K562 (cell line): Measurements from ENCODE around the gene MLLT6. TPM values are rescaled to one million over a fixed set of nuclear protein-coding genes. Genes with fewer than 3 reads are reported as not detected.

Source experiments
- ATAC-seq: fragments of 200-7000 bp; cut with Tn5 transposase; 3 replicates; pipeline ENCODE4 v1.9.1; 2020; ENCODE audit warnings: moderate library complexity
- BruUV-seq: library from RNA; stranded (reverse); fragments of 400-500 nt; replicated peaks from 2 replicates; lab custom pipeline; 2021; lab: Mats Ljungman, UMichigan
- CTCF ChIA-PET: fragments of 300-600 bp; formaldehyde crosslinking; extraction: SDS; loops from one replicate; lab custom pipeline; 2021; ENCODE audit warnings: low intra/inter-chr PET ratio; lab: Yijun Ruan, JAX
- POLR2A ChIA-PET: fragments of 300-600, 350-650 bp; sonication (Branson Sonifier 250); formaldehyde crosslinking; extraction: SDS; loops from one replicate; lab custom pipeline; 2021; ENCODE audit warnings: antibody characterized with exemption, inconsistent platforms; lab: Yijun Ruan, JAX
- DNase-seq, 4 experiments: peaks; one replicate each; pipeline versions ENCODE4 v3.0.0 to v3.0.0-alpha.2; 2011 to 2018; ENCODE audit warnings: low spot score in 3 of 4, mixed read lengths in 3 of 4; ENCODE audit errors: extremely low read depth in 1 of 4
- FAIRE-seq: peaks from 2 replicates; lab custom pipeline; 2011; peaks lifted over from hg19 to GRCh38; lab: Jason Lieb, UNC
- H2AFZ ChIP-seq: 2 replicates; pipeline ENCODE4 v1.6.0; 2011; ENCODE audit warnings: low read depth, low read length, control low read depth, inconsistent platforms
- H3K27ac ChIP-seq: fragments of 200-600 bp; 3 replicates; pipeline ENCODE4 v1.8.0; 2011; ENCODE audit warnings: low read depth, mild to moderate bottlenecking, control low read depth, inconsistent platforms, low read length, moderate library complexity, mixed read lengths; ENCODE audit errors: extremely low read depth
- H3K27me3 ChIP-seq, 2 experiments: fragments of 300-600 bp in 1 of 2; 2 replicates in 1 of 2; 3 replicates in 1 of 2; pipeline versions ENCODE4 v1.6.0 to v1.8.0; 2011; ENCODE audit warnings: inconsistent platforms in 2 of 2, low read length in 2 of 2, mild to moderate bottlenecking in 1 of 2, mixed read lengths in 1 of 2, moderate library complexity in 1 of 2; ENCODE audit not compliant: control insufficient read depth in 2 of 2, insufficient read depth in 2 of 2
- H3K36me3 ChIP-seq: fragments of 300-600 bp; 3 replicates; pipeline ENCODE4 v1.8.0; 2011; ENCODE audit warnings: mild to moderate bottlenecking, low read length, inconsistent platforms; ENCODE audit not compliant: control insufficient read depth, insufficient read depth
- H3K4me1 ChIP-seq, 2 experiments: fragments of 200-600 bp in 1 of 2; replicated peaks in 1 of 2; 2 replicates in 1 of 2; 3 replicates in 1 of 2; pipeline versions ENCODE4 v1.5.1 to v1.8.0; 2011; ENCODE audit warnings: inconsistent platforms in 2 of 2, low read length in 2 of 2, mild to moderate bottlenecking in 1 of 2, mixed read lengths in 1 of 2, moderate library complexity in 1 of 2; ENCODE audit not compliant: control insufficient read depth in 2 of 2, insufficient read depth in 2 of 2
- H3K4me2 ChIP-seq: 2 replicates; pipeline ENCODE4 v1.6.1; 2011; ENCODE audit warnings: low read length, control low read depth, inconsistent platforms, mixed read lengths; ENCODE audit not compliant: insufficient read depth
- H3K4me3 ChIP-seq: fragments of 200-600 bp; sonication (generic), shearing (Covaris generic); 2 replicates; pipeline ENCODE4 v1.5.1; 2016; ENCODE audit warnings: control low read depth, inconsistent platforms
- H3K79me2 ChIP-seq: fragments of 200-600 bp; 3 replicates; pipeline ENCODE4 v1.8.0; 2011; ENCODE audit warnings: low read length, inconsistent platforms; ENCODE audit not compliant: control insufficient read depth, insufficient read depth
- H3K9ac ChIP-seq, 2 experiments: 2 replicates each; pipeline versions ENCODE4 v1.6.0 to v1.6.1; 2011; ENCODE audit warnings: low read depth in 2 of 2, low read length in 2 of 2, control low read depth in 1 of 2, inconsistent platforms in 1 of 2, mild to moderate bottlenecking in 1 of 2, mixed read lengths in 1 of 2; ENCODE audit not compliant: insufficient read depth in 1 of 2
- H3K9me1 ChIP-seq: one replicate; pipeline ENCODE4 v1.6.0; 2011; ENCODE audit warnings: inconsistent platforms, mild to moderate bottlenecking, low read length, moderate library complexity; ENCODE audit not compliant: control insufficient read depth, insufficient read depth
- H3K9me3 ChIP-seq: replicated peaks from 2 replicates; pipeline ENCODE4 v1.5.1; 2011; ENCODE audit warnings: low read depth, low read length, inconsistent platforms; ENCODE audit not compliant: control insufficient read depth, insufficient read depth
- H4K20me1 ChIP-seq: replicated peaks from 2 replicates; pipeline ENCODE4 v1.6.1; 2011; ENCODE audit warnings: low read length, inconsistent platforms, mixed read lengths; ENCODE audit not compliant: control insufficient read depth, insufficient read depth
- HDAC1 ChIP-seq, 2 experiments: fragments of 450-650 bp; IDR thresholded peaks; 2 replicates each; pipeline ENCODE4 v1.6.1; 2016 to 2017; ENCODE audit warnings: inconsistent platforms in 1 of 2, mild to moderate bottlenecking in 1 of 2, moderate library complexity in 1 of 2
- MECOM ChIP-seq: fragments of 250-450 bp; sonication (Bioruptor Pico); IDR thresholded peaks from 2 replicates; pipeline ENCODE4 v1.8.0; 2022; ENCODE audit warnings: inconsistent platforms
- MED1 ChIP-seq: sonication (generic); formaldehyde crosslinking; IDR thresholded peaks from 2 replicates; pipeline ENCODE4 v1.8.1; 2023; ENCODE audit warnings: missing genetic modification reagents, borderline replicate concordance
- NCOA2 ChIP-seq, 2 experiments: fragments of 450-650 bp; IDR thresholded peaks; 2 replicates each; pipeline ENCODE4 v1.6.1; 2018; ENCODE audit warnings: mild to moderate bottlenecking in 2 of 2, moderate library complexity in 1 of 2; ENCODE audit not compliant: partially characterized antibody in 2 of 2
- NR1H2 ChIP-seq: sonication (generic); formaldehyde crosslinking; IDR thresholded peaks from 2 replicates; pipeline ENCODE4 v1.4.0; 2020; ENCODE audit warnings: mild to moderate bottlenecking, missing genetic modification reagents
- POLR2A ChIP-seq: fragments of 450-650 bp; conservative IDR thresholded peaks from 2 replicates; pipeline ENCODE4 v1.6.1; 2016
- SIN3B ChIP-seq: fragments of 450-650 bp; IDR thresholded peaks from 2 replicates; pipeline ENCODE4 v1.6.1; 2017; ENCODE audit warnings: low read depth, mild to moderate bottlenecking, moderate library complexity
- SMAD3 ChIP-seq: fragments of 450-650 bp; formaldehyde crosslinking; conservative IDR thresholded peaks from 2 replicates; pipeline ENCODE4 v1.4.0; 2020; ENCODE audit warnings: mild to moderate bottlenecking
- TFAP4 ChIP-seq: sonication (generic); formaldehyde crosslinking; IDR thresholded peaks from 2 replicates; pipeline ENCODE4 v1.8.0; 2022; ENCODE audit warnings: missing genetic modification reagents, mild to moderate bottlenecking, moderate library complexity, borderline replicate concordance
- TRIM28 ChIP-seq: fragments of 450-650 bp; IDR thresholded peaks from 2 replicates; pipeline ENCODE4 v1.6.1; 2017
- WHSC1 ChIP-seq: IDR thresholded peaks from one replicate; pipeline ENCODE4 v1.6.1; 2012; ENCODE audit warnings: low read length, control low read depth, inconsistent platforms
- ZBTB7A ChIP-seq: IDR thresholded peaks from 2 replicates; pipeline ENCODE4 v1.6.1; 2011; ENCODE audit warnings: low read depth, mild to moderate bottlenecking, low read length, moderate library complexity, borderline replicate concordance; ENCODE audit not compliant: control insufficient read depth
- ZKSCAN8 ChIP-seq: fragments of 200-800 bp; sonication (Bioruptor generic); IDR thresholded peaks from 2 replicates; pipeline ENCODE4 v1.6.1; 2016; ENCODE audit warnings: missing genetic modification characterization, missing compliant biosample characterization
- WGBS: fragments of 100-300 bp; shearing (Covaris generic); methylation state at CpG from one replicate; pipeline ENCODE4 v1.1.6; 2016; ENCODE audit warnings: low coverage, mixed read lengths; ENCODE audit not compliant: insufficient coverage; ENCODE audit errors: missing lambda C conversion rate; 5-methylcytosine and 5-hydroxymethylcytosine counted together
- in situ Hi-C: fragments of 300-500 bp; cut with MboI; formaldehyde crosslinking; loops from 4 replicates; pipeline ENCODE4 v1.15.0; 2018; ENCODE audit warnings: inconsistent platforms, mixed read lengths
- intact Hi-C: fragments of 100-400 bp; cut with micrococcal nuclease; formaldehyde crosslinking; loops from 2 replicates; pipeline ENCODE4 v1.14.2; 2022
- polyA plus RNA-seq, 8 experiments: library from polyadenylated mRNA; depleted of rRNA in 4 of 8; stranded (reverse) in 5 of 8; unstranded in 3 of 8; fragments of >200 nt; fragmentation: Nextera tagmentation in 2 of 8; fragmentation: Illumina TruSeq in 1 of 8; extraction: Ambion mirVana in 2 of 8; extraction: Trizol in 1 of 8; gene quantifications; 2 replicates each; pipeline versions ENCODE4 v1.2.1 to v1.2.3, GENCODE V29; 2011 to 2014; ENCODE audit warnings: inconsistent platforms in 1 of 8, missing spikeins in 1 of 8
- total RNA-seq, 7 experiments: library from RNA; depleted of rRNA in 6 of 7; stranded (reverse); fragments of >200 nt in 6 of 7; fragmentation: Illumina TruSeq in 2 of 7; extraction: Trizol in 2 of 7; gene quantifications; 2 replicates each; pipeline versions ENCODE4 v1.2.1 to v1.2.3, GENCODE V29; 2011 to 2021; ENCODE audit warnings: low replicate concordance in 1 of 7
- TF ChIP-seq, protein P1 (sequence below): fragments of 450-650 bp; formaldehyde crosslinking; IDR thresholded peaks from 2 replicates; pipeline ENCODE4 v1.4.0; 2020; ENCODE audit warnings: mild to moderate bottlenecking, moderate library complexity
- TF ChIP-seq, protein P2 (sequence below), 2 experiments: fragments of 450-650 bp in 1 of 2; sonication (generic) in 1 of 2; formaldehyde crosslinking; conservative IDR thresholded peaks; 2 replicates each; pipeline versions ENCODE4 v1.4.0 to v1.8.1; 2020 to 2022; ENCODE audit warnings: mild to moderate bottlenecking in 1 of 2, missing genetic modification reagents in 1 of 2
- TF ChIP-seq, protein P3 (sequence below), 2 experiments: IDR thresholded peaks; 2 replicates each; pipeline ENCODE4 v1.6.1; 2012; ENCODE audit warnings: improper control_type of control experiment in 2 of 2, low read depth in 2 of 2, low read length in 2 of 2, borderline replicate concordance in 1 of 2

Gene MLLT6
- total and polyA plus RNA-seq, 9 of the 15 experiments (the other 6 are each of a cell fraction or from before 2014, with no cell fraction given): 3.1 to 71.7 (median 30.0) TPM

DNA sequence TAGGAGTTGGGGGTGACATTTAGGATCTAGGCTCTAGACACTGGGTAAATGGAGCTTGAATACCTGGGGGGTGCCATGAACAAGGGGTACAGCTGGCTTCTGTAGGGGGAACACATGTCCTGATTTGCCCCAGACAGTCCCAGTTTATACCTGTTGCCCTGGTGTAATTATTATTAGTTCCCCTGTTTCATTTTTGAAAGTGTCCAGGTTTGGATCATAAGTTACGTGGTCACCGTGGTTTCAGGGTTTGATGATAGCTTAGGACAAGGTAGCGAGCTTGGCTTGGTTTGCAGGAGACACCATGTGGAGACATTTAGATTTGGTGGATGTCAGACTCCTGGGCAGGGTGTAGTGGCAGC lies 5.5 kb downstream of the MLLT6 start:
- H3K4me3 ChIP-seq: no peak overlapping the region
- in situ Hi-C loops: no loop called here
- TF ChIP-seq, protein P1, sequence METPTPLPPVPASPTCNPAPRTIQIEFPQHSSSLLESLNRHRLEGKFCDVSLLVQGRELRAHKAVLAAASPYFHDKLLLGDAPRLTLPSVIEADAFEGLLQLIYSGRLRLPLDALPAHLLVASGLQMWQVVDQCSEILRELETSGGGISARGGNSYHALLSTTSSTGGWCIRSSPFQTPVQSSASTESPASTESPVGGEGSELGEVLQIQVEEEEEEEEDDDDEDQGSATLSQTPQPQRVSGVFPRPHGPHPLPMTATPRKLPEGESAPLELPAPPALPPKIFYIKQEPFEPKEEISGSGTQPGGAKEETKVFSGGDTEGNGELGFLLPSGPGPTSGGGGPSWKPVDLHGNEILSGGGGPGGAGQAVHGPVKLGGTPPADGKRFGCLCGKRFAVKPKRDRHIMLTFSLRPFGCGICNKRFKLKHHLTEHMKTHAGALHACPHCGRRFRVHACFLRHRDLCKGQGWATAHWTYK (CRISPR knock-in tag): no peak
- TF ChIP-seq HDAC1 (IDR thresholded peaks at IDR 0.05) (no peak), ZBTB7A (no peak), NR1H2 (CRISPR knock-in tag) (no peak), TFAP4 (CRISPR knock-in tag) (no peak), MED1 (no peak), TRIM28 (no peak), MECOM (no peak), NCOA2 (IDR thresholded peaks at IDR 0.05; ENCODE audit: partially characterized antibody in 2 of 2) (no peak), POLR2A (no peak), SMAD3 (no peak), WHSC1 (no peak), SIN3B (no peak), ZKSCAN8 (CRISPR knock-in tag) (no peak)
- TF ChIP-seq, protein P2, sequence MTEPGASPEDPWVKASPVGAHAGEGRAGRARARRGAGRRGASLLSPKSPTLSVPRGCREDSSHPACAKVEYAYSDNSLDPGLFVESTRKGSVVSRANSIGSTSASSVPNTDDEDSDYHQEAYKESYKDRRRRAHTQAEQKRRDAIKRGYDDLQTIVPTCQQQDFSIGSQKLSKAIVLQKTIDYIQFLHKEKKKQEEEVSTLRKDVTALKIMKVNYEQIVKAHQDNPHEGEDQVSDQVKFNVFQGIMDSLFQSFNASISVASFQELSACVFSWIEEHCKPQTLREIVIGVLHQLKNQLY (CRISPR knock-in tag; conservative IDR thresholded peaks at IDR 0.05): no peak
- TF ChIP-seq, protein P3, sequence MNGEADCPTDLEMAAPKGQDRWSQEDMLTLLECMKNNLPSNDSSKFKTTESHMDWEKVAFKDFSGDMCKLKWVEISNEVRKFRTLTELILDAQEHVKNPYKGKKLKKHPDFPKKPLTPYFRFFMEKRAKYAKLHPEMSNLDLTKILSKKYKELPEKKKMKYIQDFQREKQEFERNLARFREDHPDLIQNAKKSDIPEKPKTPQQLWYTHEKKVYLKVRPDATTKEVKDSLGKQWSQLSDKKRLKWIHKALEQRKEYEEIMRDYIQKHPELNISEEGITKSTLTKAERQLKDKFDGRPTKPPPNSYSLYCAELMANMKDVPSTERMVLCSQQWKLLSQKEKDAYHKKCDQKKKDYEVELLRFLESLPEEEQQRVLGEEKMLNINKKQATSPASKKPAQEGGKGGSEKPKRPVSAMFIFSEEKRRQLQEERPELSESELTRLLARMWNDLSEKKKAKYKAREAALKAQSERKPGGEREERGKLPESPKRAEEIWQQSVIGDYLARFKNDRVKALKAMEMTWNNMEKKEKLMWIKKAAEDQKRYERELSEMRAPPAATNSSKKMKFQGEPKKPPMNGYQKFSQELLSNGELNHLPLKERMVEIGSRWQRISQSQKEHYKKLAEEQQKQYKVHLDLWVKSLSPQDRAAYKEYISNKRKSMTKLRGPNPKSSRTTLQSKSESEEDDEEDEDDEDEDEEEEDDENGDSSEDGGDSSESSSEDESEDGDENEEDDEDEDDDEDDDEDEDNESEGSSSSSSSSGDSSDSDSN (IDR thresholded peaks at IDR 0.05; ENCODE audit: borderline replicate concordance in 1 of 2, low read depth in 2 of 2, low read length in 2 of 2): no peak

More for the DNA sequence above, 5.5 kb downstream of the MLLT6 start:
- peak; percentile 4; the same call in 2 of the 3 replicates for ATAC-seq
- 65% methylated on average over 3 of the region's 3 CpGs for WGBS
- CTCF ChIA-PET: no interaction called here
- no TSS peak for BruUV-seq
- no peak for DNase-seq
- Histone ChIP-seq H3K79me2 (peaks cover 25% of the 10 kb centered on the region), H3K9me1 (peaks cover 4% of the 10 kb centered on the region), H3K4me2 (peak overlapping the region; percentile 20; the same call in 1 of the 2 replicates), H3K36me3 (peaks cover 76% of the 10 kb centered on the region; the same call in 2 of the 3 replicates), H3K4me1 (peaks cover 35 to 58% of the 10 kb centered on the region in 2 experiments), H2AFZ (no peak overlapping the region), H3K27me3 (no peaks in the 10 kb centered on the region), H3K27ac (no peak overlapping the region; the same call in 2 of the 3 replicates), H3K9ac (peak overlapping the region in 1 of 2 experiments; percentile 83; a peak in 1 of 4 replicates), H3K9me3 (no peaks in the 10 kb centered on the region), H4K20me1 (peaks cover 8% of the 10 kb centered on the region; the same call in 1 of the 2 replicates)
- no peak for FAIRE-seq
- intact Hi-C loops: no loop called here
- POLR2A ChIA-PET: interaction anchor here (0.6 to 3.5 kb wide), 8 partner anchors 8 to 151 kb away, joined by 3 to 30 read pairs (median 5); no protein-coding TSS in a partner anchor
